ENCODE measurements around the gene KIF18A. TPM values are rescaled to one million over a fixed set of nuclear protein-coding genes. Genes with fewer than 3 reads are reported as not detected.

KIF18A gene
- total and polyA plus RNA-seq, 9 of the 15 experiments (the other 6 are each of a cell fraction or from before 2014, with no cell fraction given) = 15.1 to 36.1 (median 24.3) TPM

DNA sequence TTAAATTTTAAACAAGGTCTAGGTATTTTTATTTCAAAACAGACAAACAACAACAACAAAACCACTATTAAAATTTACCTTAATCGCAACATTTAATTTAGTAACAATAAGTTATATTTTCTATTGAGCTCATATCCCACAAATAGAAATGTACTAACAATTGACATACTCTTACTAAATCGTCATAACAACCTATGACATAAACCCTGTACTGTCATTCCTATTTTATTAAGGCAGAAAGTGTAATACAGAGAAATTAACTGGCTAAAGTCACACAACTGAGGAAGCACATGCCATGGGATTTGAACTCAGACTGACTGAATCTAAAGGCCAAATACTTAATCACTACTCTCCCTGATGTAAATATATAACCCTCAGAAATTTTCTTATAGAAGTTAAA is 3.0 kb downstream of the KIF18A start (continued):
- TF ChIP-seq, protein P1, sequence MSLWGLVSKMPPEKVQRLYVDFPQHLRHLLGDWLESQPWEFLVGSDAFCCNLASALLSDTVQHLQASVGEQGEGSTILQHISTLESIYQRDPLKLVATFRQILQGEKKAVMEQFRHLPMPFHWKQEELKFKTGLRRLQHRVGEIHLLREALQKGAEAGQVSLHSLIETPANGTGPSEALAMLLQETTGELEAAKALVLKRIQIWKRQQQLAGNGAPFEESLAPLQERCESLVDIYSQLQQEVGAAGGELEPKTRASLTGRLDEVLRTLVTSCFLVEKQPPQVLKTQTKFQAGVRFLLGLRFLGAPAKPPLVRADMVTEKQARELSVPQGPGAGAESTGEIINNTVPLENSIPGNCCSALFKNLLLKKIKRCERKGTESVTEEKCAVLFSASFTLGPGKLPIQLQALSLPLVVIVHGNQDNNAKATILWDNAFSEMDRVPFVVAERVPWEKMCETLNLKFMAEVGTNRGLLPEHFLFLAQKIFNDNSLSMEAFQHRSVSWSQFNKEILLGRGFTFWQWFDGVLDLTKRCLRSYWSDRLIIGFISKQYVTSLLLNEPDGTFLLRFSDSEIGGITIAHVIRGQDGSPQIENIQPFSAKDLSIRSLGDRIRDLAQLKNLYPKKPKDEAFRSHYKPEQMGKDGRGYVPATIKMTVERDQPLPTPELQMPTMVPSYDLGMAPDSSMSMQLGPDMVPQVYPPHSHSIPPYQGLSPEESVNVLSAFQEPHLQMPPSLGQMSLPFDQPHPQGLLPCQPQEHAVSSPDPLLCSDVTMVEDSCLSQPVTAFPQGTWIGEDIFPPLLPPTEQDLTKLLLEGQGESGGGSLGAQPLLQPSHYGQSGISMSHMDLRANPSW (CRISPR knock-in tag; IDR thresholded peaks at IDR 0.05) = no peak
- no peak for TF ChIP-seq SUPT5H (IDR thresholded peaks at IDR 0.05)
- no peak for TF ChIP-seq POLR2AphosphoS2 (IDR thresholded peaks at IDR 0.05; ENCODE audit: low read length)
- TF ChIP-seq, protein P2, sequence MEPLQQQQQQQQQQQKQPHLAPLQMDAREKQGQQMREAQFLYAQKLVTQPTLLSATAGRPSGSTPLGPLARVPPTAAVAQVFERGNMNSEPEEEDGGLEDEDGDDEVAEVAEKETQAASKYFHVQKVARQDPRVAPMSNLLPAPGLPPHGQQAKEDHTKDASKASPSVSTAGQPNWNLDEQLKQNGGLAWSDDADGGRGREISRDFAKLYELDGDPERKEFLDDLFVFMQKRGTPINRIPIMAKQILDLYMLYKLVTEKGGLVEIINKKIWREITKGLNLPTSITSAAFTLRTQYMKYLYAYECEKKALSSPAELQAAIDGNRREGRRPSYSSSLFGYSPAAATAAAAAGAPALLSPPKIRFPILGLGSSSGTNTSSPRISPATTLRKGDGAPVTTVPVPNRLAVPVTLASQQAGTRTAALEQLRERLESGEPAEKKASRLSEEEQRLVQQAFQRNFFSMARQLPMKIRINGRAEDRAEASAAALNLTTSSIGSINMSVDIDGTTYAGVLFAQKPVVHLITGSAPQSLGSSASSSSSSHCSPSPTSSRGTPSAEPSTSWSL (CRISPR knock-in tag; IDR thresholded peaks at IDR 0.05; ENCODE audit: borderline replicate concordance) = no peak
- TF ChIP-seq CCAR2 (IDR thresholded peaks at IDR 0.05; ENCODE audit: low read depth, low read length) = no peak
- TF ChIP-seq, protein P3, sequence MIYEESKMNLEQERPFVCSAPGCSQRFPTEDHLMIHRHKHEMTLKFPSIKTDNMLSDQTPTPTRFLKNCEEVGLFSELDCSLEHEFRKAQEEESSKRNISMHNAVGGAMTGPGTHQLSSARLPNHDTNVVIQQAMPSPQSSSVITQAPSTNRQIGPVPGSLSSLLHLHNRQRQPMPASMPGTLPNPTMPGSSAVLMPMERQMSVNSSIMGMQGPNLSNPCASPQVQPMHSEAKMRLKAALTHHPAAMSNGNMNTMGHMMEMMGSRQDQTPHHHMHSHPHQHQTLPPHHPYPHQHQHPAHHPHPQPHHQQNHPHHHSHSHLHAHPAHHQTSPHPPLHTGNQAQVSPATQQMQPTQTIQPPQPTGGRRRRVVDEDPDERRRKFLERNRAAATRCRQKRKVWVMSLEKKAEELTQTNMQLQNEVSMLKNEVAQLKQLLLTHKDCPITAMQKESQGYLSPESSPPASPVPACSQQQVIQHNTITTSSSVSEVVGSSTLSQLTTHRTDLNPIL (CRISPR knock-in tag; IDR thresholded peaks at IDR 0.05) = no peak
- TF ChIP-seq PHF8 (IDR thresholded peaks at IDR 0.05; ENCODE audit: borderline replicate concordance, low read length) = no peak
- no peak for TF ChIP-seq SNIP1 (IDR thresholded peaks at IDR 0.05; ENCODE audit: low read depth)
- TF ChIP-seq RFX1 (IDR thresholded peaks at IDR 0.05) = no peak
- TF ChIP-seq PHTF2 (CRISPR knock-in tag; IDR thresholded peaks at IDR 0.05) = no peak

Measured in K562 (cell line).